Keratinocyte (primary cell): ENCODE data around the gene NHERF2.

Experiments used
- EZH2 ChIP-seq: IDR thresholded peaks from one replicate; pipeline ENCODE4 v1.6.1; 2012; ENCODE audit warnings: inconsistent platforms, mild to moderate bottlenecking, low read length, moderate library complexity
- TF ChIP-seq, protein P1 (sequence below), 3 experiments: IDR thresholded peaks in 1 of 3; conservative IDR thresholded peaks in 1 of 3; optimal IDR thresholded peaks in 1 of 3; 2 replicates in 2 of 3; 3 replicates in 1 of 3; pipeline versions ENCODE3 to v1.5.1; 2011; ENCODE audit warnings: low read length in 3 of 3, mild to moderate bottlenecking in 3 of 3, moderate library complexity in 2 of 3, control low read depth in 1 of 3, inconsistent platforms in 1 of 3; ENCODE audit not compliant: insufficient read depth in 2 of 3; ENCODE audit errors: extremely low read depth in 1 of 3

GRCh38 chr16:2066139-2066538 is 39.4 kb downstream of the NHERF2 start:
- no peak for TF ChIP-seq EZH2
- TF ChIP-seq, protein P1, sequence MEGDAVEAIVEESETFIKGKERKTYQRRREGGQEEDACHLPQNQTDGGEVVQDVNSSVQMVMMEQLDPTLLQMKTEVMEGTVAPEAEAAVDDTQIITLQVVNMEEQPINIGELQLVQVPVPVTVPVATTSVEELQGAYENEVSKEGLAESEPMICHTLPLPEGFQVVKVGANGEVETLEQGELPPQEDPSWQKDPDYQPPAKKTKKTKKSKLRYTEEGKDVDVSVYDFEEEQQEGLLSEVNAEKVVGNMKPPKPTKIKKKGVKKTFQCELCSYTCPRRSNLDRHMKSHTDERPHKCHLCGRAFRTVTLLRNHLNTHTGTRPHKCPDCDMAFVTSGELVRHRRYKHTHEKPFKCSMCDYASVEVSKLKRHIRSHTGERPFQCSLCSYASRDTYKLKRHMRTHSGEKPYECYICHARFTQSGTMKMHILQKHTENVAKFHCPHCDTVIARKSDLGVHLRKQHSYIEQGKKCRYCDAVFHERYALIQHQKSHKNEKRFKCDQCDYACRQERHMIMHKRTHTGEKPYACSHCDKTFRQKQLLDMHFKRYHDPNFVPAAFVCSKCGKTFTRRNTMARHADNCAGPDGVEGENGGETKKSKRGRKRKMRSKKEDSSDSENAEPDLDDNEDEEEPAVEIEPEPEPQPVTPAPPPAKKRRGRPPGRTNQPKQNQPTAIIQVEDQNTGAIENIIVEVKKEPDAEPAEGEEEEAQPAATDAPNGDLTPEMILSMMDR (optimal IDR thresholded peaks at IDR 0.05 in 1 of 3, IDR thresholded peaks at IDR 0.05 in 1 of 3, conservative IDR thresholded peaks at IDR 0.05 in 1 of 3; ENCODE audit: extremely low read depth in 1 of 3, insufficient read depth in 2 of 3, low read length in 3 of 3), result no peak
